NCI-H2107 treated with DMSO at 0.1 percent for 48 hours (cell line): Measurements from ENCODE around the gene EXD3.
"Not testable (repeated sequence)": the region's sequence is repeated elsewhere in the genome, so short reads cannot be mapped to it uniquely, and the experiment has no call there.

Experiments
- DNase-seq: peaks from one replicate; lab custom pipeline; 2025; ENCODE audit not compliant: unreplicated experiment; lab: John Stamatoyannopoulos, UW

Gene EXD3

GRCh38 chr9:137381501-137382443 lies 41.2 kb downstream of the EXD3 start:
- no peak for DNase-seq

- DNase-seq: no peak
These were observed 42.4 kb downstream of the EXD3 start for GRCh38 chr9:137380606-137381005.

GRCh38 chr9:137380171-137380570 lies 42.8 kb downstream of the EXD3 start:
- no peak for DNase-seq

- DNase-seq: no peak
These were observed 43.2 kb downstream of the EXD3 start for GRCh38 chr9:137379761-137380161.

GRCh38 chr9:137378688-137379410 lies 44.1 kb downstream of the EXD3 start:
- DNase-seq: not testable (repeated sequence)

GRCh38 chr9:137376386-137376785 lies 46.6 kb downstream of the EXD3 start:
- DNase-seq: no peak

- no peak for DNase-seq
These were observed 47.5 kb downstream of the EXD3 start for GRCh38 chr9:137375321-137376058.

GRCh38 chr9:137374131-137374845 lies 48.7 kb downstream of the EXD3 start:
- DNase-seq: no peak

- DNase-seq: no peak
These were observed 49.4 kb downstream of the EXD3 start for GRCh38 chr9:137373611-137373980.

GRCh38 chr9:137372693-137373610 lies 50.0 kb downstream of the EXD3 start:
- no peak for DNase-seq

- DNase-seq: no peak
These were observed 50.9 kb downstream of the EXD3 start for GRCh38 chr9:137371946-137372651.

- no peak for DNase-seq
These were observed 51.4 kb downstream of the EXD3 start for GRCh38 chr9:137371521-137371941.

GRCh38 chr9:137370865-137371520 lies 52.0 kb downstream of the EXD3 start:
- no peak for DNase-seq

GRCh38 chr9:137369911-137370764 lies 52.8 kb downstream of the EXD3 start:
- DNase-seq: no peak

GRCh38 chr9:137369061-137369787 lies 53.7 kb downstream of the EXD3 start:
- DNase-seq: no peak

GRCh38 chr9:137368431-137369035 lies 54.4 kb downstream of the EXD3 start:
- DNase-seq: no peak
